AG04450 (cell line): Measurements from ENCODE around the gene FARP1. TPM values are rescaled to one million over a fixed set of nuclear protein-coding genes. Genes with fewer than 3 reads are reported as not detected.

ENCODE experiments used
- CTCF ChIA-PET: fragments of 300-600, 350-600 bp; formaldehyde crosslinking; extraction: SDS; loops from one replicate; lab custom pipeline; 2022; ENCODE audit warnings: antibody characterized with exemption, inconsistent platforms; lab: Charles Lee
- POLR2A ChIA-PET: fragments of 350-600 bp; formaldehyde crosslinking; extraction: SDS; loops from one replicate; lab custom pipeline; 2021; ENCODE audit warnings: antibody characterized with exemption, inconsistent platforms; lab: Yijun Ruan, JAX
- DNase-seq: peaks from one replicate; pipeline ENCODE4 v3.0.0-alpha.2; 2011; ENCODE audit warnings: low read depth, low spot score
- H3K27ac ChIP-seq: one replicate; pipeline ENCODE4 v1.5.1; 2012; ENCODE audit warnings: low read depth, low read length, control low read depth
- H3K27me3 ChIP-seq: one replicate; pipeline ENCODE4 v1.6.0; 2012; ENCODE audit warnings: low read length; ENCODE audit not compliant: control insufficient read depth, insufficient read depth
- H3K4me3 ChIP-seq: 2 replicates; pipeline ENCODE4 v1.5.1; 2011; ENCODE audit warnings: mild to moderate bottlenecking, low read depth, low read length, control low read depth
- H3K9me3 ChIP-seq: 2 replicates; pipeline ENCODE4 v1.5.1; 2012; ENCODE audit warnings: low read length; ENCODE audit not compliant: control insufficient read depth, insufficient read depth
- CTCF ChIP-seq: IDR thresholded peaks from 2 replicates; pipeline ENCODE4 v1.5.1; 2011; ENCODE audit warnings: low read depth, low read length, control low read depth, inconsistent platforms
- polyA plus RNA-seq: library from polyadenylated mRNA; depleted of rRNA; stranded (reverse); fragments of >200 nt; gene quantifications from 2 replicates; pipeline ENCODE4 v1.2.3, GENCODE V29; 2011

Gene FARP1
- polyA plus RNA-seq, 1 experiment = 76.4 TPM

- POLR2A ChIA-PET = no interaction called here
- CTCF ChIA-PET = interaction anchor here (1.0 to 3.1 kb wide), 8 partner anchors 8 to 396 kb away, joined by 4 to 68 read pairs (median 8); no protein-coding TSS in a partner anchor
- no peak overlapping the region for H3K27ac ChIP-seq
These were observed 304.2 kb downstream of the FARP1 start for GRCh38 chr13:98447130-98447529.

GRCh38 chr13:98447881-98448641 lies 305.2 kb downstream of the FARP1 start:
- Histone ChIP-seq H3K27me3 (no peaks in the 10 kb centered on the region), H3K4me3 (no peak overlapping the region), H3K27ac (no peak overlapping the region), H3K9me3 (no peaks in the 10 kb centered on the region; the same call in 1 of the 2 replicates)
- ChIA-PET CTCF (interaction anchor here (0.7 to 1.7 kb wide), 9 partner anchors 9 to 395 kb away, joined by 3 to 10 read pairs (median 5); no protein-coding TSS in a partner anchor), POLR2A (no interaction called here)
- TF ChIP-seq CTCF = peak; percentile 61
- no peak for DNase-seq

More at GRCh38 chr13:98447130-98447529, 304.2 kb downstream of the FARP1 start:
- no peak for DNase-seq
- H3K9me3 ChIP-seq = no peaks in the 10 kb centered on the region; the same call in 1 of the 2 replicates
- TF ChIP-seq CTCF = no peak
- no peaks in the 10 kb centered on the region for H3K27me3 ChIP-seq
- H3K4me3 ChIP-seq = no peak overlapping the region

GRCh38 chr13:98448642-98448928 lies 305.7 kb downstream of the FARP1 start:
- Histone ChIP-seq H3K4me3 (no peak overlapping the region), H3K27ac (no peak overlapping the region), H3K9me3 (no peaks in the 10 kb centered on the region; the same call in 1 of the 2 replicates), H3K27me3 (no peaks in the 10 kb centered on the region)
- no peak for DNase-seq
- POLR2A ChIA-PET = no interaction called here
- TF ChIP-seq CTCF = no peak
- CTCF ChIA-PET = interaction anchor here (1.1 to 1.7 kb wide), 3 partner anchors 204 to 225 kb away, joined by 3 to 10 read pairs (median 7); no protein-coding TSS in a partner anchor

GRCh38 chr13:98449273-98449672 lies 306.4 kb downstream of the FARP1 start:
- DNase-seq = no peak
- no peak overlapping the region for H3K27ac ChIP-seq

More at GRCh38 chr13:98449273-98449672, 306.4 kb downstream of the FARP1 start:
- CTCF ChIA-PET = no interaction called here
- Histone ChIP-seq H3K9me3 (no peaks in the 10 kb centered on the region; the same call in 1 of the 2 replicates), H3K27me3 (no peaks in the 10 kb centered on the region), H3K4me3 (no peak overlapping the region)
- POLR2A ChIA-PET = no interaction called here
- no peak for TF ChIP-seq CTCF
